Effector memory CD8-positive, alpha-beta T cell (primary cell): ENCODE results near the gene ROR2.

Source experiments
- ATAC-seq: fragments of 150-1000 bp; cut with Tn5 transposase; replicated peaks from 2 replicates; pipeline ENCODE4 v1.10.0; 2021; ENCODE audit warnings: mild to moderate bottlenecking, moderate library complexity
- DNase-seq, 3 experiments: peaks; one replicate each; pipeline ENCODE4 v3.0.0; 2021
- H3K27ac Mint-ChIP-seq, 2 donors: one replicate each; pipeline ENCODE4 v1.8.0; 2022; ENCODE audit warnings: mild to moderate bottlenecking in 2 of 2, mixed read lengths in 2 of 2, moderate library complexity in 2 of 2
- H3K27me3 Mint-ChIP-seq, 2 donors: one replicate each; pipeline ENCODE4 v1.8.0; 2022; ENCODE audit warnings: mixed read lengths in 2 of 2
- H3K36me3 Mint-ChIP-seq: one replicate; pipeline ENCODE4 v1.8.0; 2022; ENCODE audit warnings: mild to moderate bottlenecking, moderate library complexity, mixed read lengths; ENCODE audit not compliant: insufficient read depth
- H3K4me1 Mint-ChIP-seq, 2 donors: one replicate each; pipeline ENCODE4 v1.8.0; 2022; ENCODE audit warnings: low read depth in 2 of 2, mixed read lengths in 2 of 2
- H3K4me3 Mint-ChIP-seq, 2 donors: one replicate each; pipeline ENCODE4 v1.8.0; 2022; ENCODE audit warnings: mild to moderate bottlenecking in 2 of 2, mixed read lengths in 2 of 2, moderate library complexity in 2 of 2
- H3K9me3 Mint-ChIP-seq, 2 donors: one replicate each; pipeline ENCODE4 v1.8.0; 2022; ENCODE audit warnings: mixed read lengths in 2 of 2

ROR2 gene

GRCh38 chr9:91663858-91664257, 286.2 kb downstream of the ROR2 start:
- DNase-seq (no peak), ATAC-seq (no peak)
- no peak overlapping the region for H3K27ac Mint-ChIP-seq
- H3K4me3 Mint-ChIP-seq, result no peak overlapping the region
- H3K36me3 Mint-ChIP-seq, result no peaks in the 10 kb centered on the region
- no peaks in the 10 kb centered on the region for H3K4me1 Mint-ChIP-seq
- H3K9me3 Mint-ChIP-seq, result no peaks in the 10 kb centered on the region
- H3K27me3 Mint-ChIP-seq, result peaks cover 10 to 12% of the 10 kb centered on the region in 2 donors

GRCh38 chr9:91661451-91661850, 288.6 kb downstream of the ROR2 start:
- Mint-ChIP-seq H3K36me3 (no peaks in the 10 kb centered on the region), H3K4me1 (no peaks in the 10 kb centered on the region), H3K27me3 (peaks cover 26 to 33% of the 10 kb centered on the region in 2 donors), H3K9me3 (no peaks in the 10 kb centered on the region), H3K27ac (no peak overlapping the region), H3K4me3 (no peak overlapping the region)
- DNase-seq, result no peak
- ATAC-seq, result no peak

GRCh38 chr9:91660521-91660920, 289.5 kb downstream of the ROR2 start:
- no peaks in the 10 kb centered on the region for H3K36me3 Mint-ChIP-seq

GRCh38 chr9:91659529-91660495, 290.2 kb downstream of the ROR2 start:
- no peak overlapping the region for H3K27ac Mint-ChIP-seq
- peaks cover 38 to 49% of the 10 kb centered on the region in 2 donors for H3K27me3 Mint-ChIP-seq
- DNase-seq, result no peak
- ATAC-seq, result no peak
- no peak overlapping the region for H3K4me3 Mint-ChIP-seq
- H3K9me3 Mint-ChIP-seq, result no peaks in the 10 kb centered on the region
- H3K4me1 Mint-ChIP-seq, result no peaks in the 10 kb centered on the region
- no peaks in the 10 kb centered on the region for H3K36me3 Mint-ChIP-seq

More at GRCh38 chr9:91660521-91660920, 289.5 kb downstream of the ROR2 start:
- no peaks in the 10 kb centered on the region for H3K4me1 Mint-ChIP-seq
- DNase-seq (no peak), ATAC-seq (no peak)
- no peaks in the 10 kb centered on the region for H3K9me3 Mint-ChIP-seq
- H3K27me3 Mint-ChIP-seq, result peaks cover 34 to 42% of the 10 kb centered on the region in 2 donors
- no peak overlapping the region for H3K4me3 Mint-ChIP-seq
- no peak overlapping the region for H3K27ac Mint-ChIP-seq

GRCh38 chr9:91658513-91659105, 291.4 kb downstream of the ROR2 start:
- DNase-seq (no peak), ATAC-seq (no peak)
- Mint-ChIP-seq H3K4me3 (no peak overlapping the region), H3K27ac (no peak overlapping the region), H3K36me3 (no peaks in the 10 kb centered on the region), H3K4me1 (no peaks in the 10 kb centered on the region), H3K27me3 (peaks cover 38 to 41% of the 10 kb centered on the region in 2 donors), H3K9me3 (no peaks in the 10 kb centered on the region)

GRCh38 chr9:91657501-91657900, 292.5 kb downstream of the ROR2 start:
- Mint-ChIP-seq H3K4me1 (no peaks in the 10 kb centered on the region), H3K36me3 (no peaks in the 10 kb centered on the region), H3K27me3 (peaks cover 34 to 40% of the 10 kb centered on the region in 2 donors), H3K4me3 (no peak overlapping the region), H3K9me3 (no peaks in the 10 kb centered on the region), H3K27ac (peak overlapping the region in 1 of 2 donors; percentile 45)
- ATAC-seq, result no peak
- DNase-seq, result no peak

GRCh38 chr9:91655658-91656057, 294.4 kb downstream of the ROR2 start:
- peaks cover 26 to 40% of the 10 kb centered on the region in 2 donors for H3K27me3 Mint-ChIP-seq
- no peaks in the 10 kb centered on the region for H3K4me1 Mint-ChIP-seq
- DNase-seq, result no peak
- H3K27ac Mint-ChIP-seq, result peak overlapping the region in 1 of 2 donors; percentile 82
- no peaks in the 10 kb centered on the region for H3K9me3 Mint-ChIP-seq
- ATAC-seq, result no peak
- H3K4me3 Mint-ChIP-seq, result no peak overlapping the region
- H3K36me3 Mint-ChIP-seq, result no peaks in the 10 kb centered on the region

- Mint-ChIP-seq H3K27ac (peak overlapping the region in 1 of 2 donors; percentile 82), H3K4me1 (no peaks in the 10 kb centered on the region), H3K27me3 (peaks cover 29 to 40% of the 10 kb centered on the region in 2 donors), H3K36me3 (no peaks in the 10 kb centered on the region), H3K4me3 (no peak overlapping the region), H3K9me3 (no peaks in the 10 kb centered on the region)
- DNase-seq (no peak), ATAC-seq (no peak)
Measured at GRCh38 chr9:91655215-91655614, 294.8 kb downstream of the ROR2 start.

- Mint-ChIP-seq H3K27ac (no peak overlapping the region), H3K27me3 (peaks cover 33 to 40% of the 10 kb centered on the region in 2 donors), H3K4me1 (no peaks in the 10 kb centered on the region), H3K9me3 (no peaks in the 10 kb centered on the region), H3K36me3 (no peaks in the 10 kb centered on the region), H3K4me3 (no peak overlapping the region)
- DNase-seq, result no peak
- no peak for ATAC-seq
Measured at GRCh38 chr9:91654527-91654926, 295.5 kb downstream of the ROR2 start.

- ATAC-seq (no peak), DNase-seq (no peak)
- H3K27me3 Mint-ChIP-seq, result peaks cover 25 to 49% of the 10 kb centered on the region in 2 donors
- H3K9me3 Mint-ChIP-seq, result no peaks in the 10 kb centered on the region
- H3K27ac Mint-ChIP-seq, result no peak overlapping the region
- H3K36me3 Mint-ChIP-seq, result no peaks in the 10 kb centered on the region
- peaks cover 0 to 2% of the 10 kb centered on the region in 2 donors for H3K4me1 Mint-ChIP-seq
- no peak overlapping the region for H3K4me3 Mint-ChIP-seq
Measured at GRCh38 chr9:91647371-91647770, 302.7 kb downstream of the ROR2 start.

GRCh38 chr9:91646702-91647101, 303.3 kb downstream of the ROR2 start:
- Mint-ChIP-seq H3K9me3 (no peaks in the 10 kb centered on the region), H3K4me1 (peaks cover 0 to 2% of the 10 kb centered on the region in 2 donors), H3K27ac (no peak overlapping the region), H3K27me3 (peaks cover 28 to 49% of the 10 kb centered on the region in 2 donors), H3K36me3 (no peaks in the 10 kb centered on the region), H3K4me3 (no peak overlapping the region)
- ATAC-seq (no peak), DNase-seq (no peak)

GRCh38 chr9:91644433-91644832, 305.6 kb downstream of the ROR2 start:
- no peak overlapping the region for H3K4me3 Mint-ChIP-seq
- peaks cover 0 to 7% of the 10 kb centered on the region in 2 donors for H3K9me3 Mint-ChIP-seq
- ATAC-seq (no peak), DNase-seq (no peak)
- peaks cover 32 to 56% of the 10 kb centered on the region in 2 donors for H3K27me3 Mint-ChIP-seq
- no peaks in the 10 kb centered on the region for H3K36me3 Mint-ChIP-seq
- no peak overlapping the region for H3K27ac Mint-ChIP-seq
- peaks cover 0 to 2% of the 10 kb centered on the region in 2 donors for H3K4me1 Mint-ChIP-seq

GRCh38 chr9:91643481-91644077, 306.4 kb downstream of the ROR2 start:
- H3K4me1 Mint-ChIP-seq, result peaks cover 0 to 2% of the 10 kb centered on the region in 2 donors
- ATAC-seq (no peak), DNase-seq (no peak)
- H3K9me3 Mint-ChIP-seq, result peaks cover 0 to 7% of the 10 kb centered on the region in 2 donors
- no peak overlapping the region for H3K27ac Mint-ChIP-seq
- no peaks in the 10 kb centered on the region for H3K36me3 Mint-ChIP-seq
- peaks cover 36 to 50% of the 10 kb centered on the region in 2 donors for H3K27me3 Mint-ChIP-seq
- H3K4me3 Mint-ChIP-seq, result no peak overlapping the region
